Effector memory CD8-positive, alpha-beta T cell (primary cell): ENCODE results near the gene LTBP1.
"Not testable (repeated sequence)": the region's sequence is repeated elsewhere in the genome, so short reads cannot be mapped to it uniquely, and the experiment has no call there.

Experiments used
- ATAC-seq: fragments of 150-1000 bp; cut with Tn5 transposase; replicated peaks from 2 replicates; pipeline ENCODE4 v1.10.0; 2021; ENCODE audit warnings: mild to moderate bottlenecking, moderate library complexity
- DNase-seq, 3 experiments: peaks; one replicate each; pipeline ENCODE4 v3.0.0; 2021
- H3K27ac Mint-ChIP-seq, 2 donors: one replicate each; pipeline ENCODE4 v1.8.0; 2022; ENCODE audit warnings: mild to moderate bottlenecking in 2 of 2, mixed read lengths in 2 of 2, moderate library complexity in 2 of 2
- H3K27me3 Mint-ChIP-seq, 2 donors: one replicate each; pipeline ENCODE4 v1.8.0; 2022; ENCODE audit warnings: mixed read lengths in 2 of 2
- H3K36me3 Mint-ChIP-seq: one replicate; pipeline ENCODE4 v1.8.0; 2022; ENCODE audit warnings: mild to moderate bottlenecking, moderate library complexity, mixed read lengths; ENCODE audit not compliant: insufficient read depth
- H3K4me1 Mint-ChIP-seq, 2 donors: one replicate each; pipeline ENCODE4 v1.8.0; 2022; ENCODE audit warnings: low read depth in 2 of 2, mixed read lengths in 2 of 2
- H3K4me3 Mint-ChIP-seq, 2 donors: one replicate each; pipeline ENCODE4 v1.8.0; 2022; ENCODE audit warnings: mild to moderate bottlenecking in 2 of 2, mixed read lengths in 2 of 2, moderate library complexity in 2 of 2
- H3K9me3 Mint-ChIP-seq, 2 donors: one replicate each; pipeline ENCODE4 v1.8.0; 2022; ENCODE audit warnings: mixed read lengths in 2 of 2

Gene LTBP1

DNA sequence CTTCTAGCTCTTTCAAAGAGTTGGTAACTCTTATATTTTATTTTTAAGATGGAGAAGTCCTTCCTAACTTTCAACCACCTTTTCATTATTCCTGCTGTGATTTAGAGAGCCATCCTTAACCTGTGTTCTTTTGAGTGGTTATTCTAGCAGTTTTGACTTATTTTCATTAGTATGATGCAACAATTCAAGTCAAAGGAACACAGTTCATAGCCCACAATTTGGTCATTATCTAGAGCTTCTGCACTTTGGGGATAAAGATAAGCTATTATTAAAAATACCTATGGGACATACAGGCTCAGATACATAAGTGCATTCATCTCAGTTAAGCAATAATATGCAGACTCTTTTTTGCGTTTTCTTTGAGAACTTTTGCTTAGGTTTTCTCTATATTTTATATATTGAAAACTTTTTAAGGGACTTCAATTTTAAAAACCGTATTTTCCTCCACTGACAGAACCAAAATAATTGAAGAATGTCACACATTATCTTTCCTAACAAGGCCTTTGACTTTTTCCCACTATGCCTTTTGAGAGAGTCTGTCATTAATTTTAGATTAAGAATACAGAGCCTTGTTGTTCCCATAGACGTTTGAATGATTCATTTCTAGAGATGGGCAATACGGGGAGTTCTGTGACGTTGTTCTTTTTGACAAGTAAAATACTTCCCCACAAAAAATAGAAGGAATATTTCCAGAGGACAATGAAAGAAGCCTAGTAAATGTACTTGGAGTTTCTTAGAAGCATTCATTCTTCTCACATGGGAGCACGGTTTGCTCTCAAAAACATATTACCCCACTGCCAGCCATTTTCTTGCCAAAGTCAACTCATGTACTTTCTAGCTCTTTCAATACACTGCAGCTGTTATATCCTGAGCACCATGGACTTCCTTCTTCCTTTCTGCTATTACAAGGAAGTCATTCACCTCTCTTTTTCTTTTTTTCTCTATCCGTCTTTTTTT lies 486.8 kb downstream of the LTBP1 start:
- peaks cover 21 to 33% of the 10 kb centered on the region in 2 donors for H3K27me3 Mint-ChIP-seq
- no peak overlapping the region for H3K4me3 Mint-ChIP-seq
- ATAC-seq (no peak), DNase-seq (no peak)
- H3K9me3 Mint-ChIP-seq: no peaks in the 10 kb centered on the region
- no peaks in the 10 kb centered on the region for H3K4me1 Mint-ChIP-seq
- H3K27ac Mint-ChIP-seq: no peak overlapping the region
- H3K36me3 Mint-ChIP-seq: no peaks in the 10 kb centered on the region

DNA sequence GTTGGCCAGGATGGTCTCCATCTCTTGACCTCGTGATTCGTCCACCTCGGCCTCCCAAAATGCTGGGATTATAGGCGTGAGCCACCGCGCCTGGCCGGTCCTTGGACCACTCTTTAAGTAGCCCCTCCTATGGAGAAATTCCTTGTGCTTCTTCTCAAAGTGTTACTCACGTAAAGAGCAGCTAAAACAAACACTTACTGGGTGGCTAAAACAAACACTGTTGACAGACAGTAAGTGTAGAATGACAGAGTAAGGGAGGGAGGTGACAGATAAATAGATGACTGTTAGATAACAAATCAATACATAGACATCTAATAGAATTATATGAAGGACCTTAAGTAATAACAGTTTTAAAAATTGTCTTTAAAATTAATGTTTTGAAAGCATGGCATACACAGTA lies 488.8 kb downstream of the LTBP1 start:
- H3K36me3 Mint-ChIP-seq: no peaks in the 10 kb centered on the region
- H3K27ac Mint-ChIP-seq: no peak overlapping the region
- H3K27me3 Mint-ChIP-seq: peaks cover 22 to 40% of the 10 kb centered on the region in 2 donors
- H3K9me3 Mint-ChIP-seq: no peaks in the 10 kb centered on the region
- no peaks in the 10 kb centered on the region for H3K4me1 Mint-ChIP-seq
- DNase-seq (no peak), ATAC-seq (no peak)
- H3K4me3 Mint-ChIP-seq: no peak overlapping the region

DNA sequence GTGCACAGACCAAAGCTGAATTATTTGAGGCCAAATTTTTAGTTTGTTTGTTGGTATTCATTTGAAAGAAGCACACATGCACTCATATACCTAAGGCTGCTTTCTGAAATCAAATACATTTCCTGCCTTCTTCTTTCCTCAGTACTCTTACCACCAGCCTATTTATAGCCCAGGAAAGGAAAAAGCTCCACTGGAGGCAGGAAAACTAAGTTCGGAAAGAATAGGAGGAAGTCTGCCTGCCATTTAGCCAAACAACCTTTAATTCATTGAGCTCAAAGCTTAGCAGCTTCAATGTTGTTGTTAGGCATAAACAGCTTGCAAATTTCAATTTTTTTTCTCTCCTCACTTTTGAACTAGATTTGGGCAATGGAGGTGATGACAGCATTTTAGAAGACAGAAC lies 489.3 kb downstream of the LTBP1 start:
- no peaks in the 10 kb centered on the region for H3K9me3 Mint-ChIP-seq
- no peaks in the 10 kb centered on the region for H3K4me1 Mint-ChIP-seq
- no peak overlapping the region for H3K27ac Mint-ChIP-seq
- no peak overlapping the region for H3K4me3 Mint-ChIP-seq
- no peak for ATAC-seq
- H3K27me3 Mint-ChIP-seq: peaks cover 23 to 40% of the 10 kb centered on the region in 2 donors
- no peak for DNase-seq
- H3K36me3 Mint-ChIP-seq: no peaks in the 10 kb centered on the region

DNA sequence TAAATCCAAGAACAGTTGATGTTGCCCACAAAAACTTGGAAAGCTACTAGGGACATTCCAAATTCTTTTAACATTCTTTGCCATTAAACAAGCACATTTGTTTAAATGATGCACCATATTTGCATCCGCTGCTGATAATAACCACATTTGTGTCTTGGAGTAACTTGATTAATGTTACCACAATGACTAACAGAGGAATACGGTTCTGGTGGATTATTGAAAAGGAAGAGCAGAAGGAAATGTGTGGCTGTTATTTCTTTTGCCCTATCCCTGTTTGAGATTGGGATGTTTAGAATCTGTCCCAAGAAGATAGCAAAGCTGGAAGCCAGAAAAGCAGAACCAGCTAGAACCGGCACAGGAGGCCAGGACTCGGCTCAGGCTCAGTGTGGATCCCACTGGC lies 490.5 kb downstream of the LTBP1 start:
- Mint-ChIP-seq H3K27ac (no peak overlapping the region), H3K4me1 (no peaks in the 10 kb centered on the region), H3K27me3 (peaks cover 14 to 39% of the 10 kb centered on the region in 2 donors), H3K36me3 (no peaks in the 10 kb centered on the region), H3K9me3 (no peaks in the 10 kb centered on the region), H3K4me3 (no peak overlapping the region)
- ATAC-seq (no peak), DNase-seq (no peak)

DNA sequence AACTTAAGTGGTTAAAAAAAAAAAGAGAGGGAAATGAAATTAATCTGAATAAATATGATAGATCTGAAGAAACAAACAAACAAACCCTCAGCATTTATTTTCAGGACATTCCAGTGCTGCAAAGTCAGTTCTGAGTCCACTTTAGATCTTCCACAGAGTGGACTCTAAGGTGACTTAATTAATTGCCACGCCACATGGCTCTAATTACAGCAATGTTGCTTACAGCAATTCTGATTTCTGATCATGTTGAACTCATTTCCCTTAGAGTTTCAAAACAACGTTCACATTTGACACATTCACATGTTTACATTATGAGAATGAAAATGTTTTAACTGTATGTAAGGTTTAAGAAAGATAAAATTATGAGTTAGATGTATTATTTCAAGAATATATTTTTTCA lies 491.1 kb downstream of the LTBP1 start:
- ATAC-seq (no peak), DNase-seq (no peak)
- no peak overlapping the region for H3K4me3 Mint-ChIP-seq
- no peaks in the 10 kb centered on the region for H3K36me3 Mint-ChIP-seq
- H3K27me3 Mint-ChIP-seq: peaks cover 9 to 34% of the 10 kb centered on the region in 2 donors
- H3K9me3 Mint-ChIP-seq: no peaks in the 10 kb centered on the region
- H3K4me1 Mint-ChIP-seq: no peaks in the 10 kb centered on the region
- no peak overlapping the region for H3K27ac Mint-ChIP-seq

DNA sequence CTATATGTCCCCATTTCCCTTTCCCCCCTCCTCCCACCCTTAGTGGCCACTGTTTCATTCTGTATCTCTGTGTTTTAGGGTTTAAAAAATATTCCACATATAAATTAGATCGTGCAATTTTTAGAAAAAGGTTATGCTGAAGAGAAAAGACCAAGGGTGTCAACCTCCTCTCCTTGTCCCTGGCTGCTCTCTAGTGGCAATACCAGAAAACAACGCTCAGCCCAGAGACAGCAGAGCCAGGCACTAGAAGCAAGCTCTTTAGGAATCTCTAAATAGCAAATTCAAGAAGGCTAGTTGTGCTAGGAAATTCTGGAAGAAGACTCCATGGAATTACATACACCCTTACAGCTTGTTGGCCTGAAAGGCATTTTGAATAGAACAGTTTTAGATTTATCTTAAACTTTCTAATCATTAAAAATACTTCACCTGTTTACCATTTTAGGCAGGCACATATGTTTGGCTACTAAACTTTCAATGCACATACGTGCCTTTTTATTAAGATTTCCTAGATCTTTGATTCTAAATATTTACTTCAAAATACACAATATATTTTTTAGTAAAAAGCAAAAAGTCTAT lies 494.6 kb downstream of the LTBP1 start:
- Mint-ChIP-seq H3K4me1 (no peaks in the 10 kb centered on the region), H3K27me3 (peaks cover 8 to 18% of the 10 kb centered on the region in 2 donors), H3K27ac (no peak overlapping the region), H3K9me3 (no peaks in the 10 kb centered on the region), H3K36me3 (peaks cover 2% of the 10 kb centered on the region), H3K4me3 (no peak overlapping the region)
- ATAC-seq (no peak), DNase-seq (peak in 1 of 3 experiments; percentile 5)

DNA sequence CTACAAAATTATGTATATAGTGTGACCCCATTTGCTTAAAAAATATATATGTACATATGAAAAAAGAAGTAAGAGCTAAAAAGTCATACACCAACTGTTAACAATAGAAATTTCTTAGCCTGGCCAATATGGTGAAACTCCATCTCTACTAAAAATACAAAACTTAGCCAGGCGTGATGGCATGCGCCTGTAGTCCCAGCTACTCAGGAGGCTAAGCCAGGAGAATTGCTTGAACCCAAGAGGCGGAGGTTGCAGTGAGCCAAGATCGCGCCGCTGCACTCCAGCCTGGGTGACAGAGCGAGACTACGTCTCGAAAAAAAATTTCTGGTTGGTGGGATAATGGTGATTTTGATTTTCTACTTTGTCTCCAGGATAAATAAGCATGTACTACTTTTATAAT lies 495.3 kb downstream of the LTBP1 start:
- H3K27me3 Mint-ChIP-seq: peaks cover 8 to 18% of the 10 kb centered on the region in 2 donors
- not testable (repeated sequence) for ATAC-seq, H3K27ac Mint-ChIP-seq, H3K4me3 Mint-ChIP-seq, H3K4me1 Mint-ChIP-seq, DNase-seq, H3K36me3 Mint-ChIP-seq, H3K9me3 Mint-ChIP-seq

DNA sequence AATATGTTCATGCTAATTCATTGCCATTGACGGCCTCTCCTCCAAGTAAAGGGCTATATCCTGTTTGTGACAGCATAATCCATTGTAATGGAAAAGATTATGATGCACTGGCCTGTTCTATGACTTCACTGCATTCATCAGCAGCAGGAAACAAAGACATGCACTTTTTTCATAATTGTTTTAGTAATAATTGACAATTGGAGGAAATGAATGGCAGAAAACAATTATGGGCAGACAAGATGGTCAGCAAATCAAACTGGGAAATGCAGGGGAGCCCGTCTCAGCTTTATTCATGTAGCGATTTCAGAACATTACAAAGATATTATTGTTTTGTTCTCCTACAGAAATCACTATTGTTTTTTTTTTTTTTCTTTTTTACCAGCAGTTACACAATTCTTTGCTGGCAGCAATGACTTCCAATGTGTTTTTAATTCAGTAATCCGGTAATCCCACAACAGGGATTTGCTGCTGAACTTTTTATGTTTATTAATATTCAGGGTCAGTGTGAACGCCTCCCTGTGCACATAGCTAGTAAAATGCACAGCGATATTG lies 495.9 kb downstream of the LTBP1 start:
- Mint-ChIP-seq H3K4me1 (no peaks in the 10 kb centered on the region), H3K4me3 (no peak overlapping the region), H3K36me3 (peaks cover 3% of the 10 kb centered on the region), H3K27ac (no peak overlapping the region), H3K27me3 (peaks cover 8 to 14% of the 10 kb centered on the region in 2 donors), H3K9me3 (no peaks in the 10 kb centered on the region)
- DNase-seq (no peak), ATAC-seq (no peak)

DNA sequence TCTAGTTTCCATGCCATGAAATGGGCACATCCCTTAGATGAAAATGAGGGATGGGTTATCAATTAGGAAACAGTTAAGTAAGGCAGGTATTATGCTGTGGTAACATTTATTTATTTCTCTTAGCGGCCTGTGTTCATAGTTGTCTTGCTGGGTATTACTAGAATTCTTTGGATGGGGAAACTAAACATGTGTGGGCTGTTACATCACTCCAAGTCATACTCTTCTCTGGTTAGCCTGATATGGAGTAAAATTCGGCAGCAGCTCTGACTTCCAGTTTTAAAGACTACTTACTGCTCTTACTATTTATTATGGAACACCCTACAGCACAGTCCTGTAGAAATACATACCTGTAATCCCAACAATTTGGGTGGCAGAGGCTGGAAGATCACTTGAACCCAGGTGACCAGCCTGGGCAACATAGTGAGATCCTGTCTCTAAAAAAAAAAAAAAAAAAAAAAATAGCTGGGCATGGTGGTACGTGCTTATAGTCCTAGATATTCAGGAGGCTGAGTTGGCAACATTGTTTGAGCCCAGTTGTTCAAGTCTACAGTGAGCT lies 496.6 kb downstream of the LTBP1 start:
- H3K27me3 Mint-ChIP-seq: peaks cover 8 to 12% of the 10 kb centered on the region in 2 donors
- ATAC-seq (no peak), DNase-seq (no peak)
- no peaks in the 10 kb centered on the region for H3K4me1 Mint-ChIP-seq
- H3K27ac Mint-ChIP-seq: no peak overlapping the region
- H3K9me3 Mint-ChIP-seq: no peaks in the 10 kb centered on the region
- peaks cover 3% of the 10 kb centered on the region for H3K36me3 Mint-ChIP-seq
- no peak overlapping the region for H3K4me3 Mint-ChIP-seq

DNA sequence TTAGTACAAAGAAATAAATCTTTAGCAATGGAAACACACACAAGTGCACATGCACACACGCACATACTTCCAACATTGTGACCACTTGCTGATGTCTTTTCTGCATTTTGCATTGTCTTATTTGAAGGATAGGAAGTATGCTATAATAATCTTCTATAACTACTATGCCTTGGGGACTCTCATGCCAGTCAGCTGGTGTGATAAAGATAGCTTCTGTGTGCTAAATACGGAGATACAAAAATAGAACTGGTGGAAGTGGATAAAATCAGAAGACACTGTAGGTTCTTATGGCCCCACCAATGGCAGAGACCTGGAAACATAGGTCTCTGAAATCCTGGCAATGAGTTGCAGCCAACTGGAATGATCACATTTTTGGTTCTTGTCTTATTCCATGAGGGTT lies 498.2 kb downstream of the LTBP1 start:
- no peak for ATAC-seq
- no peak overlapping the region for H3K4me3 Mint-ChIP-seq
- H3K4me1 Mint-ChIP-seq: no peaks in the 10 kb centered on the region
- peaks cover 3% of the 10 kb centered on the region for H3K36me3 Mint-ChIP-seq
- no peak overlapping the region for H3K27ac Mint-ChIP-seq
- no peaks in the 10 kb centered on the region for H3K9me3 Mint-ChIP-seq
- H3K27me3 Mint-ChIP-seq: peaks cover under 1 to 8% of the 10 kb centered on the region in 2 donors
- no peak for DNase-seq

DNA sequence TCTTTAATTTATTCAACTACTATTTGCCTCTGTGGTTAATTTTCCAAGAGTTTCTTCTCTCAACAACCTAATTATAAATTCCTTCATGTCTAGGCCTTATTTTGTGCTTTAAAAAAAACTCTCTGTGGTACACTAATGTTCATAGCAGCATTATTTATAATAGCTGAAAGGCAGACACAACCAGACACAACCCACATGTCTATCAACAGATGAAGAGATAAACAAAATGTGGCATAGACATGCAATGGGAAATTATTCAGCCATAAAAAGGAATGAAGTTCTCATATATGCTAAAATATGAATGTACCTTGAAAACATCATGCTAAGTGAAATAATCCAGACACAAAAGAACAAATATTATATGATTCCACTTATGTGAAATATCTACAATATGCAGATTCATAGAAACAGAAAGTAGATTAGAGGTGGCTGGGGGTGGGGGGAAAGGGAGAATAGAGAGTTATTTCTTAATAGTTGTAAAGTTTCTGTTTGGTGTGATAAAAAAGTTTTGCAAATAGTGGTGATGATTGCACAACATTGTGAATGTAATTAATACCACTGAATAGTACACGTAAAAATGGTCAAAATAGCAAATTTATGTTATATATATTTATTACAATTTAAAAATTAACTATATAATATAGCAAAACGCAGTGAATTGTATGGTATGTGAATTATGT lies 501.6 kb downstream of the LTBP1 start:
- H3K9me3 Mint-ChIP-seq: peaks cover 7% of the 10 kb centered on the region in 2 donors
- no peaks in the 10 kb centered on the region for H3K27me3 Mint-ChIP-seq
- peaks cover 5% of the 10 kb centered on the region for H3K36me3 Mint-ChIP-seq
- no peak overlapping the region for H3K4me3 Mint-ChIP-seq
- no peaks in the 10 kb centered on the region for H3K4me1 Mint-ChIP-seq
- no peak for ATAC-seq
- DNase-seq: no peak
- H3K27ac Mint-ChIP-seq: no peak overlapping the region
